ENCODE measurements around the gene CIAPIN1.

- TF ChIP-seq, protein P1, sequence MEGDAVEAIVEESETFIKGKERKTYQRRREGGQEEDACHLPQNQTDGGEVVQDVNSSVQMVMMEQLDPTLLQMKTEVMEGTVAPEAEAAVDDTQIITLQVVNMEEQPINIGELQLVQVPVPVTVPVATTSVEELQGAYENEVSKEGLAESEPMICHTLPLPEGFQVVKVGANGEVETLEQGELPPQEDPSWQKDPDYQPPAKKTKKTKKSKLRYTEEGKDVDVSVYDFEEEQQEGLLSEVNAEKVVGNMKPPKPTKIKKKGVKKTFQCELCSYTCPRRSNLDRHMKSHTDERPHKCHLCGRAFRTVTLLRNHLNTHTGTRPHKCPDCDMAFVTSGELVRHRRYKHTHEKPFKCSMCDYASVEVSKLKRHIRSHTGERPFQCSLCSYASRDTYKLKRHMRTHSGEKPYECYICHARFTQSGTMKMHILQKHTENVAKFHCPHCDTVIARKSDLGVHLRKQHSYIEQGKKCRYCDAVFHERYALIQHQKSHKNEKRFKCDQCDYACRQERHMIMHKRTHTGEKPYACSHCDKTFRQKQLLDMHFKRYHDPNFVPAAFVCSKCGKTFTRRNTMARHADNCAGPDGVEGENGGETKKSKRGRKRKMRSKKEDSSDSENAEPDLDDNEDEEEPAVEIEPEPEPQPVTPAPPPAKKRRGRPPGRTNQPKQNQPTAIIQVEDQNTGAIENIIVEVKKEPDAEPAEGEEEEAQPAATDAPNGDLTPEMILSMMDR (IDR thresholded peaks at IDR 0.05; ENCODE audit: borderline replicate concordance, extremely low read depth, low read length, poor library complexity, severe bottlenecking), result no peak
- TF ChIP-seq EZH2 (IDR thresholded peaks at IDR 0.05; ENCODE audit: borderline replicate concordance, low read depth, low read length, severe bottlenecking), result no peak
These were observed 14.7 kb downstream of the CIAPIN1 start for GRCh38 chr16:57432505-57432904.
